ENCODE measurements around the gene POR.

DNA sequence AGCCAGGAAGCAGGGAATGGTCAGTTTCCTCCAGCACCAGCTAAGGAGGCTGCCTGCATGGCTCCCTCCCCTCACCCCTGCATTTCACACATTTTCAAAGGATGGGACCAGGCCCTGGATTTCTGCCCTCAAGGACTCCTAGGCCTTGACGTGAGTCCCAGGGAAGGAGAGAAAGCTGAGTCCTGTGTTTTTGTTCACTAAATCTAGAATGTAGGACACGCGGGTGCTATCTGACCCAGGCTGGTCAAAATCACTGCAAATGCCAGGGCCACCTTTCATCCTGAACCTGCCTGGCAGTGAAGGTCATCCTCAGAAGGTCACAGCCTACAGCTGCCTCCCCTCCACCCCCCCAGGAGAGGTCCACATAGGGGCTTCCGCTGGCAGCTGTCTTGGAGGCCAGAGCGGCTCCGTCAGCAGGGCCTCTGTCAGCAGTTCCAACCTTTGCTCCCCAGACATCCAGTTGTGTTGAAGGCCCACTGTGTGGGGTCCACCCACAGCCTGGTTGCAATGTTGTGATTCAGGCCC lies 18.1 kb upstream of the POR start:
- TF ChIP-seq CTCF (conservative IDR thresholded peaks at IDR 0.05) (no peak), EZH2 (IDR thresholded peaks at IDR 0.05; ENCODE audit: low read depth) (no peak)

Measured in PC-9 (cell line).